NCI-H1694 (cell line): Measurements from ENCODE around the gene BBLN.
A peak's percentile ranks its signal among the peaks of the same experiment; 100 is the strongest.

ENCODE experiments used
- DNase-seq: peaks from one replicate; lab custom pipeline; 2025; lab: John Stamatoyannopoulos, UW

BBLN gene

DNA sequence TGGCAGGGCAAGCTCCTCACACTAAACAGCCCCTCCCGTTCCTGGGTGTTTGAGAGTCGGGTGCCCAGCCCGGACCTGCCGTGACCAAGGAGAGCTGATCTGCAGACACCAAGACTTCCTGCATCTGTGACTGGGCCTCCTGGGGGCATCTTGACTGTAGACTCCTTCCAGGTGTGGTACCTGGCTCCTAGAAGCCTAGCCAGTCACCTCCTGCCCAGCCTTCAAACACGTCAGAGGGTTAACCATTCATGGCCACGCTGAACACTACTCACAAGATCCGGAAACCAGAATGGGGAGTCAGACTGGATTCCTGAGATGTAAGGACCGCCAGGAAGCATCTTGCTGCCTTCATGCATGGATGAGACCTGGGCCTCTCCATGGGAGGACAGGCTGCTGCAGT is 14.5 kb upstream of the BBLN start:
- no peak for DNase-seq

DNA sequence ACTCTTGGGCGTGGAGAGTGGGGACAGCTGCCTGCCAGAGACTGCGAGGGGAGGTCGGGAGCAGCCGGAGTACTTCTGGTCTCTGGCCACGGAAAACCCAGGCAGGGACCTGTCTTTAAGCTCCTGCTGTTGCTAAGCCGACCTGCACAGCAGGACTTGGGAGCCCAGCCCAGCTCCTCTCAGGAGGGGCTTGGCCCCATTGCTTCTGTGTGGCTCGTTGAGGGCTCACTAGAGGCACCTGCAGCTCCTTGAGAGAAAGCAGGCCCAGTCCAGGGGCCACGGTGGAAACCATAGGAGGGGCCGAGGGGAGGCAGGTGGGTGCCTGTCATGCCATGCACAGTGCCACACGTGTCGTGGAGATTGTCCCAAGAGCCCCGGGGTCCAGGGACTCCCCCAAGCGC is 14.1 kb upstream of the BBLN start:
- DNase-seq, result no peak

DNA sequence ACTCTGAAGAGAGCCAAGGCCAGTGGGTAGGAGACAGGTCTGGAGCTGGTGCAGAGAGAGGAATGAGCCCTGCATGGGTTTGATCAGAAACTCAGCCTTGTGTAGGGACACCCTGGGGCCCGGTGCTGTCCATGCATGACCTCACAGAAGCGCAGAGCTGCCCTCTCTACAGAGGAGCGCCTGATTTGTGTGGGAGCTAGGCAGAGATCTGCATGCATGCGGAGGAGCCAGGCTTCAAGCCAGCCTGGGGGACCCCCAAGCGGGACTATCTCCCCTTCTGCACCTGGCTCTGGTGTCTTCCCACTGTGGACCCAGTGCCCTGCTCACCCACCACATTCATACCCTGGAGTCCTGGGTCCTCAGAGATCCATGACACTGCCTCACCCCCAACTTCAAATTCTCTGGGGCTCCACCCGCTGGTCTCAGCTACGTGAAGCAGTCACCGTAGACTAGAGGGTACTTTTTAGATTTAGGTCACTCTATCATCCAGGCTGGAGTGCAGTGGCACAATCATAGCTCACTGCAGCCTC is 13.4 kb upstream of the BBLN start:
- DNase-seq, result no peak

DNA sequence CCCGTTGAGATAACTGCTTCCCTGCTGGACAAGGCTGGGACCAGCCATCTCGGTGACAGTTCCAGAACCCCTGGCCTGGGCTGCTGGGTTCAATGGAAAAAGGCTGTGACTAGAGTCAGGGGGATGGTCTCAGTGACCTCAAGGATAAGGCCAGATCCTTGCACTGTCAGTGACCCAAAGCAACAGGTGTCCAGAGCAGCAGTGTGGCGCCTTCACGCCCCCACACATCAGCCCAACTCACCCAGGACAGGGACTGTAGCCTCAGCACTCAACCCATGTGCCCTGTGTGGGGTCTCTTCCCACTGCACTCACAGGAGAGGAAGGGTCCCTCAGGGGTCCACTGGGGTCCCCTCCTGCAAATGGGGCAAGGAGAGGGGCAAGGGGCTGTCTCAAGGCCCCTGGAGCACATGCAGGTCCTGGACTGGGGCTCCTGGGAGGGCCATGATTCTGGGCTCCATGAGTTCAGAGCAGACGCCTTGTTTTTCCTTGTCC is 11.5 kb upstream of the BBLN start:
- no peak for DNase-seq

DNA sequence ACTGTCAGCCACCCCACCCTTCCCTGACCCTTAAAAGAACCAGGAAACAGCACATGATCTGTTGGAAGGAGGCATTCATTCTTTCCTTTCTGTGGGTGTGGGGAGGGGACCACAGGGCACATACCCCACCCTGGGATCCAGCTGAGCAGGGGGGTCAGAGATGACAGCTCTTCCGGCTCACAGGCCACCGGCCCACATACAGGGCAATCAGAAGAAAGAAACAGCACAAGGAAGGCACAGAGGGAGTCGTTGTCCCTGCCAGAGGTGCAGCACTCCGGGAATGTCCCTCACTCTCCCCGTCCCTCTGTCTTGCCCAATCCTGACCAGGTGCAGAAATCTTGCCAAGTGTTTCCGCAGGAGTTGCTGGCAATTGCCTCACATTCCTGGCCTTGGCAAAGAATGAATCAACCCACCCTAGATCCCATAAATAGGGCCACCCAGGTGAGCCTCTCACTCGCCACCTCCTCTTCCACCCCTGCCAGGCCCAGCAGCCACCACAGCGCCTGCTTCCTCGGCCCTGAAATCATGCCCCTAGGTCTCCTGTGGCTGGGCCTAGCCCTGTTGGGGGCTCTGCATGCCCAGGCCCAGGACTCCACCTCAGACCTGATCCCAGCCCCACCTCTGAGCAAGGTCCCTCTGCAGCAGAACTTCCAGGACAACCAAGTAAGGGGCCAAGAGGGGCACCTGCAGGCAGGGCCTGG is 10.9 kb upstream of the BBLN start, which contains the start of gene LCN2:
LCN2 (plus strand) TSS at position 453 of the 701 bp plus-strand sequence; CDS start at position 526, 73 bp downstream.
- no peak for DNase-seq

DNA sequence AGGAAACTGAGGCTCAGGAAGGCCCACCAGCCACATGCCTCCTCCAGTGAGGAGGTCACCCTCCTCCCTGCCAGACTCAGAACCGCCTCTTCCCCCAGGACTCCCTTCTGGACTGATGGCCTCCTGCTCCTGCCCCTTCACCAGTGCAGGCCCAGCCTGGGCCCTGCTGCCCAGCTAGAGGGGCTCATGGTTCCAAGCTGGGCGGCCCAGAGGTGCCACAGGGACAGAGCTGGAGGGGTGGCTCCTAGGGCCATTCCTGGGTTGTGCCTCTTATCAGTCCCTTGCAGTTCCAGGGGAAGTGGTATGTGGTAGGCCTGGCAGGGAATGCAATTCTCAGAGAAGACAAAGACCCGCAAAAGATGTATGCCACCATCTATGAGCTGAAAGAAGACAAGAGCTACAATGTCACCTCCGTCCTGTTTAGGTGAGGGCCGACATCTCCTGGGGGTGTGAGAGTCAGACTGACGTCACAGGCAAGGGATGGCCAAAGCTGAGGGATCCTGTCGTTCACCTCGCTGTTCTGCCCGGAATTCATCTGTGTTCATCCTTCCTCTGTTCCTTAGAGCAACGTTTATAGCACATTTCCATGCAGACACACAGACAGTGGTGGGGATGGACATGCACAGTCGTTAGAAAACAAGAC is 10.0 kb upstream of the BBLN start:
- DNase-seq, result no peak

DNA sequence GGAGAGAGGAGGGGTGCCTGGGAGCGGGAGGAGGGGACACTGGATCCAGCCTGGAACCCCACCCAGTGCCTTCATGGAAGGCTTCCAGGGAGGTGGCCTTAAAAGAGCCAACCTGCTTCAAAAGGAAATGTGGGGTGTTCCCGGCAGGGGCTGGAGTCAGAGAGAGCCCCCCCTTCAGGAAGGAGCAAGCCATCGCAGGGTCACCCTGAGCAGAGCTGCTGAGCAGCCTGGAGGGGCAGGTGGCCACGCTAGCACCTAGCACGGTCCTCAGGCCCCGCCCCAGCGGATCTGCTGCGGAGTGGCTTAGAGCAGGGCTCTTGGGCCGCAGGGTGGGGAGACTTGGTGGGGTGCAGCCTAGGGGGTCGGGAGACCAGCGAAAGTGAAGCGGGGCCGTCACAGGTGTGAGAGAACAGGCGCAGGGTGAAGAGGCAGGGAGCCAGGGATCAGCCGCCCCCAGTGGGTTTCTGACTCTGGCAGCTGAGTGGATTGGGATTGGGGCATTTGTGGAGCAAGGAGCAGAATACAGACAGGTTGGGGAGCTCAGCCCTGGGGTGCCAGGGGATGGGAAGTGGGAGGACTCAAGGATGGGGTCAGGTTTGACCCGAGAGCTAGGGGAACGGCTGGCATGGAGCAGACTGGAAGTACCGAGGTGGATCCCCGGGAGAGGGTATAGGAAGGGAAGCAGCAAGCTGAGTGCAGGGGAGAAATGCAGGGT is 9.3 kb upstream of the BBLN start:
- no peak for DNase-seq

DNA sequence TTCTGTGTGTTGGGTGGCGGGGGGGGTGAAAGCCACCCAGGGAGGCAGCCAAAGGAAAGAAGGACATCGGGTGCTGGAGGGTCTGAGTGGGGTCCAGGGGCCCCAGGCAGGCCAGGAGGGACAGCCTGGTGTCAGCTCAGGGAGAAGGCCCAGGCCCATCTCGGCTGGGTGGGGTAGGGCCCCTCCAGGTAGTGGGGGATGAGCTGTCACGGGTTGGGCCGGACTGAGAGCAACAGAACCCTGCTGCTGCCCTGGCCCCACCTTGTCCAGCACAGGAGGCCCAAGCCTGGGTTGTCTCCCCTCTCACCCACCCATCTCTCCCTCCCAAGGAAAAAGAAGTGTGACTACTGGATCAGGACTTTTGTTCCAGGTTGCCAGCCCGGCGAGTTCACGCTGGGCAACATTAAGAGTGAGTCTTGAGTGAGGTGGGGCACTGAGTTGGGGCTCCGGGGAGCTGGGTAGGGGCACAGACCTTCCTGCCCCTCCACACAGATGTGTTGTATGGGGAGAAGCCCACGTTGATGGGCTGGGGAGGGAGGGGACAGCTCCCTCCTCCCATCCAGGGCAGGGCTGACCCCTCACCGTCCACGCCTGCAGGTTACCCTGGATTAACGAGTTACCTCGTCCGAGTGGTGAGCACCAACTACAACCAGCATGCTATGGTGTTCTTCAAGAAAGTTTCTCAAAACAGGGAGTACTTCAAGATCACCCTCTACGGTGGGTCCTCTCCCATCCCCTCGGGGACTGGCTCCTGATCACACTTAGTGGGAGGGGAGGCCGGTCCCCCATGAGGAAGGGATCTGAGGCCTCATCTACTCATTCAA is 8.5 kb upstream of the BBLN start:
- no peak for DNase-seq

DNA sequence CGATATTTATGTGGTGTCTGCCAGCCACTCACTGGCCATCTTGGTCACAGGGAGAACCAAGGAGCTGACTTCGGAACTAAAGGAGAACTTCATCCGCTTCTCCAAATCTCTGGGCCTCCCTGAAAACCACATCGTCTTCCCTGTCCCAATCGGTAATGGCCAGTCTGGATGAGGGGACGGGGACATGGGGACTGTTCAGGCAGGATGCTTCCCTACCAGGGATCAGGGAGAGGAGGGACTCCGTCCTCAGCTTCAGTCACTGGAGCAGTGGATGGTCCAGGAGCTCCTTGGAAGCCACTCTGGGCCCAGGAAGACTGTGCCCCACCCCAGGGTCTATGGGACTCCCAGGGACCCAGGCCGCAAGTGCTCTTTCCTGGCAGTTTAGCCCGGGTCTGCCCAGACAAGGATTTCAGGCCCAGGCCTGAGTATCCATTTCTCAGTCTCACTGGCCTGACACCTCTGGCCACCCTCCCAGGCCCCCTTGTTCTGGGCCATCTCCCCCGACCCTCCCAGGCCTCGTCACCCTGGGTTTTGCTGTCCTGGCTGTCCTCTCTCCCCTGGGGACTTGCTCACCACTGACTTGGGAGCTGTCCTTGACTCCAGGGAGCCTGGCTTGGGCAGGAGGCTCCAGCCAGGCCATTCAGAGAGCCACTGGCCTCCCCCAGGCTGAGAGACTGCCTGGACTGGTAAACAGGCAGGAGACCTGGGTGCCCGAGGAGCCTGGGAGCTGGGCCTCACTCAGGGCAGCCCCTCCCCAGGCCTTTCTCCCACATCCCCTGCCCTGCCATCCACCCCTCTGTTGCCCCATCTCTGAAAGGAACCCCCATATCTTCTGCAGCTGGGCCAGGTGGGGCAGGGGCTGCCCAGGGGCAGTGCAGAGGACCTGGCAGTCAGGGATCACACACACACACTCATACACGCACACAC is 7.7 kb upstream of the BBLN start:
- DNase-seq, result no peak

DNA sequence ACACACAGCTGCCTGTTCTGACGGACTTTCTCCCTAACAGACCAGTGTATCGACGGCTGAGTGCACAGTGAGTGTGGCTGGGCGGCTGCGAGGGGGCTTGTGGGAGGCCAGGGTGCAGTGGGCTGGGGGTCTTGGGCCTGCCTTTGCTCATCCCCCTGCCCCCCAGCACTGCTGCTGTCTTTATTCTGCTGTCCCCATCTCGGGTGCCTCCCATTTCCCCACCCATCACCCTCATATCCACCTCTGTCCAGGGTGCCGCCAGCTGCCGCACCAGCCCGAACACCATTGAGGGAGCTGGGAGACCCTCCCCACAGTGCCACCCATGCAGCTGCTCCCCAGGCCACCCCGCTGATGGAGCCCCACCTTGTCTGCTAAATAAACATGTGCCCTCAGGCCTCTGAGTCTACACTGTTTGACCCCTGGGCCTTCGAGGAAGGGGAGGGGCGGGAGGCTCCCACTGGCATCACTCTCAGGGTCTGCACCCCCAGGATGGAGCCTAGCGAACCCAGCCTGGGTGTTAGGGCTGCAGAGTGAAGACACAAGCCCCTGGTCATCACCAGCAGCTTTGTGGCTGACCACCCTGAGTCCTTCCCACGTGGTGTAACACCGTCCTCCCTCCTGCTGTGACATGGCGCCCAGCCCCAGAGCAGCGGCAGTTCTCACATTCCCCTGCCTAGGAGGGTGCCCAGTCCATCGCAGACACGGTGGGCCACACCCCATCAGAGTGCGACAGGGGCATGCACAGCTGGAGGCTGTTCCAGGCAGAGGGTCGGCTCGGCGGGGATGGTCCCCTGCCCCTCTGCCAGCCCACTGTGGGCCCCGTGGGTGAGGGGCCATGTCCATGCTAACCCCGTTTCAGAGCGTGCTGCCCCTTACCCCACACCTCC is 6.8 kb upstream of the BBLN start:
- DNase-seq, result no peak

DNA sequence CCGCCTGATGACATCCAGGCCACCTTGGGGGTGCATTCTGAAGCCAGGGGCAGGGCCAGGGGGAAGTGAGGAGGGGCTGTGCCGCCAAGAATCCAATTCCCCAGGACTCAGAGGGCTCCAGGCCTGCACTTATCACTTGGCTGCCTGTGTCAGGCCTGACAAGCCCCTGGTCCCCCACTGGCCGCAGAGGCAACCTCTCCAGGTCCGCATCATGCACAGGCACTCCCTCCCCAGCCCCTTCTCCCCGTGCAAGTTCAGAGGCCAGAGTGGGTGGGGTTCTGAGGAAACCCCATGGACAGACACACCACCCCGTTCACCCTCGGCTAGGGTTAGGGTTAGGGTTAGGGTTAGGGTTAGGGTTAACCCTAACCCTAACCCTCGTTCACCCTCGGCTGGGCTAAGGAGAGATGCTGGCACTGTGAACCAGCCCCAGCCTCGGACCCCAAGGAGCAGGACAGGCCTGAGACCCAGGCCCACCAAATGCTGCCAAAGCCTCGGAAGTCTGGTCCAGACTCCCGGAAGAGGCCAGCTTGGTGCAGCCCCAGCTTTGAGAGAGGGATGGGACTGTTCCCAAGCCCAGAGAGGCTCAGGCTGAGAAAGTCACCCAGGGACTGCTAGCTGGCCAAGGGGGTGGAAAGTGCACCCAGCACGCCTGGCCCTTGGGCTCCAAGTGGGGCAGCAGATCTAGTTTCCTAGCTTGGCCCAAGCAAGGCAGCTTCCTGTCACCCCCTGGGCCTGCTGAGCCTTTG is 5.9 kb upstream of the BBLN start:
- DNase-seq, result no peak

DNA sequence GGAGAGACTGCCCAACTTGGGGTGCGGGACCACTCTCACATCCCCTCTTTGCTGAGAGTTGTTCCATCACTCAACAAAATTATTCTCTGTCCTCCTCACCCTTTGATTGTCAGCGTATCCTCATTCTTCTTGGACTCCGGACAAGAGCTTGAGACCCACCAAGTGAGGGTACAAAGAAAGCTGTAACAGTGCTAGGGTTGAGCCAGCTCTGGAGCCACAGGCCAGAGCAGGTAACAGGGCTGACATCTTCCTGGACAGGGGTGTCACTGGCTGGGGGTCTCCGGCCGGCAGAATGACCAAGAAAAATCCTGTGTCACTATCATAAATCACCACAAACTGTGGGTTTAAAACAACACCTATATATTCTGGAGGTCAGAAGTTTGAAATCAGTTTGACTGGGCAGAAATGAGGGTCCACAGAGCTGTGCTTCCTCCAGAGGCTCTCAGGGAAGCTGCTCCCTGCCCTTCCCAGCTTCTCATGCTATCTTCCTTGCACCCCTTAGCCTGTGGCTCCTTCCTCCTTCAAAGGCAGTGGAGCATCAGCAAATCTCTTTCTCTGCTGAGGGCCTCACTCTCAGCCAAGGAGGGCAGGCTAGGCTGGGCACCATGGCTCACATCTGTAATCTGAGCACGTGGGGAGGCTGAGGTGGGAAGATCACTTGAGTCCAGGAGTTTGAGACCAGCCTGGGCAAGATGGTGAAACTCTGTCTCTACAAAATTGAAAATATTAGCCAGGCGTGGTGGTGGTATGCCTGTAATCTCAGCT is 4.1 kb upstream of the BBLN start:
- no peak for DNase-seq

DNA sequence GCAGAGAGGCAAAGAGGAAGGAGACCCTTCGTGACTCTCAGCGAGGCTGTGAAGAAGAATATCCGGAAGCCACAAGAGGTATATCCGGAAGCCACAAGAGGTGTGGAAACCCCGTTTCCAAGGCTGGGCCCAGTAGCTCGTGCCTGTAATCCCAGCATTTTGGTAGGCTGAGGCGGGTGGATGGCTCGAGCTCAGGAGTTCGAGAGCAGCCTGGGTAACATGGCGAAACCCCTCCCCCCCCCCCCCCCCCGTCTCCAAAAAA is 612 bp upstream of the BBLN start:
- DNase-seq, result peak; percentile 10

DNA sequence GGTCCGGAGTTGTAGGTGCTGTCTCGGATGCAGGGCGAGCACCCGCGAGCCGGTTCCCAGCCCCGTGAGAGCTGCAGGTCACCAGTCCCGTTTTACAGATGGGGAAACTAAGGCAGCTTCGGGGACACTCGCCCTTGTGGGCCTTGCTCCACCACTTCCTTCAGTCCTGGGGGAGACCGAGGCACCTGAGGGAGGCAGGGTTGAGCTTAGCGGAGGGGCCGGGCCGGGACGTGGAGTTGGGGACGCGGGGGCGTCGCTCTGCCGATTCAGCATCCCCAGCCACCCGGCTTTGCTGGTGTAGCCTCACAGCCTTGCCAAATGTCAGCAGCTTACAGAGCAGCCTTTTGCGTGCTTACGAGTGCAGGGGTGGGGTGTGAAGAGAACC is 530 bp downstream of the BBLN start:
- DNase-seq, result no peak

DNA sequence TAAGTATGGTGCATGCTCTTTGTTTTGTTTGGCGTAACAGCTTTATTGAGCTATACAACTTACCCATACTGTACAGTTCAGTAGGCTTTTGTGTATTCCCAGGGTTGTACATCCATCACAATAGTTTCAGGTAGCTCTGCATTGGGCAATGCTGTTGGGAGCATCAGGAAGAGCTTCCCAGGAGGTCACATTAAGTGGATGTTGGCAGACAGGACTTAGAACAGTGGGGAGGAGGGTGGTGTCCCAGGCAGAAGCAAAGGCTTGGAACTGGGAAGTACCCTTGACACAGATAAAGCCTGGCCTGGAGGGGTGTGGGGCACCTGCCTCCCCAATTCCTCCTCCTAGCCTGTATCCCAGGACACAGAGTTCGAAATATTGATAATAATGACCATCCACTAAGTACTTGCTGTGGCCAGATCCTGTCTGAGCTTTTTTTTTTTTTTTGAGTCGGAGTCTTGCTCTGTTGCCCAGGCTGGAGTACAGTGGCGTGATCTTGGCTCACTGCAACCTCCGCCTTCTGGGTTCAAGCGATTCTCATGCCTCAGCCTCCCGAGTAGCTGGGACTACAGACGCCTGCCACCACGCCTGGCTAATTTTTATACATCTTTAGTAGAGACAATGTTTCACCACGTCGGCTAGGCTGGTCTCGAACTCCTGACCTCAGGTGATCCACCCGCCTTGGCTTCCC is 1.3 kb downstream of the BBLN start:
- no peak for DNase-seq

DNA sequence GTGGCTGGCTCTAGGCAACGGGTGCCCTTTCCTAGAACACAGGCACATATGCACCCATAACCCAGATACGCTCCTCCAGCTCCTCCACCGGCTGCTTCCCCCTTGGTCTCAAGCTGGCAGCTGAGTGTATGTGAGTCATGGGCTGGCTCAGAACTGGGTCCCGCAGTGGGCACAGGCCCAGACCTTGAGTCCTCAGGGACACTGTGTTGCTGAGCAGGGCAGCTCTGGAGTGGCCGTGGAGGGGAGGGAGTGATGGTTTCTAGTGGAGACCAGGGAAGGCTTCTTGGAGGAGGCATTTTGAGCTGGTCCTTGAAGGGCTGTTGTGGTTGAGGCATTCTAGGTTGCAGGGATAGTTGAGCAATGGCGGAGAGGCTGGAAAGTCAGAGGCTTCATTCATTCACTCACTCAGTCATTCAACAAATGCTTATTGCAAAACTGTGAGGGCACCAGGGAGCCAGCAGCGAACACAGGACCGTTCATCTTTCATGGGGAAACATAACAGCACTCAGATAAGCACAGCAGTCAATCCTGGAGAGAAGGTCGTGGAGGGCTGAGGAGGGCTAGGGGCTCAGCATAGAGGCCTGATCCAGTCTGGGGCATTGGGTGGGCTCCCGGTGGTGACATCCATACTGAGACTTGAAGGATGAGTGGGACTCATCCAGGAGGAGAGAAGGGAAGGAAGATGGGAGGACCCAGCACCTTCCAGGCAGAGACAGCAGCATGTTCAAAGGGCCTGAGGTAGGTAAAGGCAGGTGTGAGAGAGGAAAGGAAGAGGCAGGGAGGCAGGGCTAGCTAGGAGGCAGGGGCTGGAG is 2.4 kb downstream of the BBLN start:
- DNase-seq, result no peak

DNA sequence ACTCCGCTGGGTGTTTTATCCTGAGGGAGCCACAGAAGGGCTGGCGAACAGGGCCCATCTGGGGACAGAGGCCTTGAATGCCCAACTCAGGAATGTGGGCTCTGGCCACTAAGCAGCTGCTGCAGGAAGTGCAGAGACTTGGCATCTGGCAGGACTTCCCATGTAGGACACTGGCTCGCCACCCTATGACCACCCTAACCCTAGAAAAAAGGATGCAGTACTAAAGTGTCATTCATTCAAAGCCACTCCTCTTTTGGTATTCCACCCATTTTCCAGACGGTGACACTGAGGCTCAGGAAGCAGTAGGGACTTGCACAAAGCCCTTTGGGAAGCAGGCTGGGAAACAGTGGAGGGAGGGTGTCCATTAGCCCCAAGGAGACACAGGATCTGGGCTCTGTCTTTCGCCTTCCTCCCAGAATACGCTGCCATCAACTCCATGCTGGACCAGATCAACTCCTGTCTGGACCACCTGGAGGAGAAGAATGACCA is 3.0 kb downstream of the BBLN start:
- no peak for DNase-seq
